NCI-H524 treated with DMSO at 0.1 percent for 48 hours (cell line): ENCODE measurements around the gene GNAQ.
"Not testable (repeated sequence)": the region's sequence is repeated elsewhere in the genome, so short reads cannot be mapped to it uniquely, and the experiment has no call there.

ENCODE experiments used
- DNase-seq: peaks from one replicate; lab custom pipeline; 2025; lab: John Stamatoyannopoulos, UW

The GNAQ gene

GRCh38 chr9:77903666-77904285, 127.8 kb downstream of the GNAQ start:
- no peak for DNase-seq

DNA sequence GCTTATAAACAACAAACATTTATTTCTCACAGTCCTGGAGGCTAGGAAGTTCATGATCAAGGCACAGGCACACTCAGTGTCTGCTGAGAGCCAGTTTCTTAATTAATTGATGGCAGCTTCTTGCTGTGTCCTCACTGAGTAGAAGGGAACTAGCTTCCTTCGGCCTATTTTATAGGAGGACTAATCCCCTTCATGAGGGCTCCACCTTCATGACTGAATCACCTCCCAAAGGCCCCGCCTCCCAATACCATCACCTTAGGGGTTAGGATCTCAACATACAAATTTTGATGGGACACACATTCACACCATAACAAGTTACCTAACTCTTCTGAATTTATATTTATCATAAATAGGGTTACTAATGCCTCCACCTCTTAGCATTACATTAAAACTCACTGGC, 129.8 kb downstream of the GNAQ start:
- no peak for DNase-seq

DNA sequence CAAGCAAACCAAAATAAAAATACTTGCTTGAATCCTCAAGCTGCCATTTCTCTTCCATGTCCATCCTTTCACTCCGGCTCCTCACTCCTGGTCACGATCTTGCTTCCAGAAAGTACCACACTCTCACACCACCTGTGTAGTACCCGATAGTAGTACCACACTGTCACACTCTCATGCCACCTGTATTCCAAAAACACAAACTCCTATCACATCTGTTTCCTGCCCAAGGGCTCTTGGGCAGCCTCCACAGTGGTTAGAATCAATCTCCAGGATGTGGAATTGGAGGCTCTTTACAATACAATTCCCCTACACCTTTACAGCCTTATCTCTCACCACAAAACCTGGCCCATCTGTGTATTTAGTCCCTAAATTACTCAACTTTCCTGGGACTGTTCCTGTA, 130.6 kb downstream of the GNAQ start:
- no peak for DNase-seq

DNA sequence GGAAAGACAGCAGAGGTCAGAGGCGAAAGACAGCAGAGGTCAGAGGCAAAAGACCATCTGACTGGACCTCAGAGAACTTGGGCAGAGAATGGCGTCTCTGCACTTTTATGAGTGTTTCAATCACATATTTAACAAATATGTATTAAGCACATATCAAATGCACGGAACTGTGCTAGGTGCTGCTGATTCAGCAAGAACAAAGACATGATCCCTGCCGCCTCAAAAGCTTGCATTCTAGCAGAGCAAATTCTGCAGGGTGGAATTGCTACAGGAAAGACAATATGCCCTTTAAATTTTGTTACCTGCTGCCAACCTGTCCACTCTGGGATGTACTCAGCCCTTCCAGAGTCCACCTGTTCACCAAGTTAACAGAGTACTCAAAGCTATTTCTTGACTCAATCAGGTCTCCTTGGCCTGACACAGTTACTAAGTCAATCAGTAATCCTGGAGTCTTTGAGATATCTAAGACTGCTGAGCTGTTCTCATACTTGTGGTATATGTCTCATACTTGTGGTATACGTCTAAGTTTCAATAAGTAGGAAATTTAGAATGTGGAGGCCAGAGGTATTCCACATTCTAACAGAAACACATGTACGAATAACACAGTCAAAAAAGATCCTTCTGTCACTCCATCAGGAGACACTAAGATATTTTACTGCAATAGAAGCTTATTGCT, 131.8 kb downstream of the GNAQ start:
- no peak for DNase-seq

- DNase-seq = no peak
These were observed 132.7 kb downstream of the GNAQ start for GRCh38 chr9:77898864-77899263.

DNA sequence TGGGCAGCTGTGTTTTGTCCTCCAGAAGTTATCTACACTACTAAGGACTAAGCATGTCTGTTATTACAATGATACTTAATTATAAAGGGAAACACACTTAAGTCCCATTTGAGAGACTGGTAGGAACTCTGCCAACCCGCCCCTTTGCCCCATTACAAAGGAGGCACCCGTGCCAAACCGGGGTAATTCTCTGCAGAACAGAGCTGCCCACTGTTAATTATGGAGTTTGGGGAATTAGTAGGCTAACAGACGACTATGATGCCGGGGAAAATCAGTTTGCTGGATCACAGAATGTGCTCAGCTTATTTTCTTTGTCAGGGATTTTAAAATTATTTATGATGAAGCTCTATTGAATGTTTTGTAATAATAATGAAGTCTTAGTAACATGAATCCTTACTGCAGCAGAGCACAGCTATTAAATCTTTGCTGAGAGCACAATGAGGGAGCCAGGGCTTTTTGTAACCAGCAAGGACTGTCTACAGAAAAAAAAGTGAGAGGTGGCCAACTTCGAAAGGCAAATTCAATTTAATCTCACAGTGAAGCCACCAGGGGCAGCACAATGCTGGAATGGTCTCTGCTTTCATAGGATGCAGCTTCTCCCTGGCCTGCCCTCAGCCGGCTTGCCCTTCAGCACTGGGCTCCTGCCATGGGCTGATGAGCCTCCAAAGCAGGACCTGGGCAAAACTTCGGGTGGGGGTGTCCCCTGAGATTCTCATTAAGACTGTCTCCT, 134.5 kb downstream of the GNAQ start:
- no peak for DNase-seq

GRCh38 chr9:77896269-77896937, 135.2 kb downstream of the GNAQ start:
- no peak for DNase-seq

DNA sequence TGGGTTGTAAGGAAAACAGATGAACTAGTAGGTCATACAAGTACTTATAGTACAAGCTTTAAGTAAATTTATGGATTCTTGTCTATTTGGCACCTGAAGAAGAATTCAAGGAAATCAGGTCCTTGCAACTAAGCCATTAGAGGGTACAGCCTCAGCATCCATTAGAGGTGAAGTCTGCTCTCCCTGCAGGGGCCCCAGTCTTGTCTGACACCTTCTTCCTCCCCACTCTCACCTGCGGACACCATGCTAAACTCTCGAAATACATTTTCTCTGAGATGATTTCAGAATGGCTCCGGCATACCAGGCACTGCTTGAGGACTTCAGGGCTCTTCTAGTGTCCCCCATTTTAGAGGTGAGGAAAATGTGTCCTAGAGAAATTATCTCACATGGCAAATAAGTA, 137.9 kb downstream of the GNAQ start:
- no peak for DNase-seq

DNA sequence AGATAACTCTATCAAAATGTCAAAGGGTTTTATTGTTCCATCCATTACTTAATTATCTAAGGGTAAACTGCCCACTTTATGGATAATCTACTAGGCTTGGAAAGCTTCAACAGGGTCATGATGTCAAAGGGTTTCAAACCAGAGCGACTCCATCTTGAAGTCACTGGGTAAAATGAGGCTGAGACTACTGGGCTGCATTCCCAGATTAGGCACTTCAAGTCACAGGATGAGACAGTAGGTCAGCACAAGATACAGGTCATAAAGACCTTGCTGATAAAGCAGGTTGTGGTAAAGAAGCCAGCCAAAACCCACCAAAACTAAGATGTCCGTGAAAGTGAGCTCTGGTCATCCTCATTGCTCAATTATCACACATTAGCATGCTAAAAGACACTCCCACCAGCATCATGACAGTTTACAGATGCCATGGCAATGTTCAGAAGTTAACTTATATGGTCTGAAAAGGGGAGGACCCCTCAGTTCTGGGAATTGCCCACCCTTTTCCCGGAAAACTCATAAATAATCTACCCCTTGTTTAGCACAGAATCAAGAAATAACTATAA, 138.6 kb downstream of the GNAQ start:
- no peak for DNase-seq

DNA sequence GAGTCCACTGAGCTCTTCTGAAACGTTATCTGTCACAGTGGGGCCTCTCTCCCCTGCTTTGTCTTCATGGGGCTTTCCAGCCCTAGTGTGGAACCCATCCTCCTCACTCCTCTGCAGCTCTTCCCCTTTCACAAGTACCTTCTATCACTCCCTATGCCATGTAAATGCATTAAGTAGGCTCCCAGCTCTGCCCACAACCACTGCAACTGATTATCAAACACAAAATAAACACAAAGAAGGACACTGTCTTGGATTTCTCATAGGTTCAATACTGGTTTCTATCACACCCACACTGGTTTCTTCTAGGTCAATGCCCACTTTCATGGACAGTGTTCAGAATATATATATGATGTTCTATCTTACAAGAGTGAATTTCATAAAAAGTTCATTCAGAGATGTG, 139.4 kb downstream of the GNAQ start:
- no peak for DNase-seq

- no peak for DNase-seq
These were observed 140.3 kb downstream of the GNAQ start for GRCh38 chr9:77891128-77891800.

DNA sequence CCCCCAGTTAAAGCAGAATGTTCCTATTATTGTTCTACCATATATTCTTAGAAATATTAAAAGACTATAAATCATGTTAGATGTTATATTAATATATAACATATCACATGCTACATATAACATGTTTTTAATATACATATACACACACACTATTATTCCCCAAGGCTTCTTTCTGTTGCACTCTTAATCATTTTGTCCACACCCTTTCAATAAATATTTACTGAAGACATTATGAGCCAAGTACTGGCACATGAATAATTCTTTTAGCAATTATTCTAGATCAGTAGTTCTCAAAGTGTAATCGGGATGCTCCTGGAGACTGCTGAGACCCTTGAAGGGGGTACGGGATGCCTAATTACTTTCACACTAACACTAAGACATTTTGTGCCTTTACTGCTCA, 143.9 kb downstream of the GNAQ start:
- DNase-seq = no peak

GRCh38 chr9:77885104-77885672, 146.4 kb downstream of the GNAQ start:
- no peak for DNase-seq

- no peak for DNase-seq
These were observed 147.5 kb downstream of the GNAQ start for GRCh38 chr9:77883846-77884771.

- DNase-seq = no peak
These were observed 148.5 kb downstream of the GNAQ start for GRCh38 chr9:77883133-77883532.

- DNase-seq = no peak
These were observed 149.3 kb downstream of the GNAQ start for GRCh38 chr9:77882294-77882693.

GRCh38 chr9:77881634-77882033, 150.0 kb downstream of the GNAQ start:
- DNase-seq = not testable (repeated sequence)

DNA sequence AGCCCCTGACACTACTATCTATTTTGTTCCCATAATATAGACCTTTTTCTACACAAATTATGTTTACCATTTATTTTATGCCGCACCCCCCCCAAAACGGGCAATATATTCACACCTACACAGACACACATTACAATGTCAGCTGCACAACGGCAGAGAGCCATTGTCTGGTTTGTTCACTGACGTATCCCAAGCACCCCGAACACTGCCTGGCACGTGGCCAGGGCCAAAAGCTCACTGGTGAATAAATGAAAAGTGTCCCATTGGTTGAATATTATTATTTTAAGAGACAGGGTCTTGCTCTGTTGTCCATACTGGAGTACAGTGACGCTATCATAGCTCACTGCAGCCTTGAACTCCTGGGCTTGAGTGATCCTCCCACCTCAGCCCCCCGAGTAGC, 150.5 kb downstream of the GNAQ start:
- no peak for DNase-seq

DNA sequence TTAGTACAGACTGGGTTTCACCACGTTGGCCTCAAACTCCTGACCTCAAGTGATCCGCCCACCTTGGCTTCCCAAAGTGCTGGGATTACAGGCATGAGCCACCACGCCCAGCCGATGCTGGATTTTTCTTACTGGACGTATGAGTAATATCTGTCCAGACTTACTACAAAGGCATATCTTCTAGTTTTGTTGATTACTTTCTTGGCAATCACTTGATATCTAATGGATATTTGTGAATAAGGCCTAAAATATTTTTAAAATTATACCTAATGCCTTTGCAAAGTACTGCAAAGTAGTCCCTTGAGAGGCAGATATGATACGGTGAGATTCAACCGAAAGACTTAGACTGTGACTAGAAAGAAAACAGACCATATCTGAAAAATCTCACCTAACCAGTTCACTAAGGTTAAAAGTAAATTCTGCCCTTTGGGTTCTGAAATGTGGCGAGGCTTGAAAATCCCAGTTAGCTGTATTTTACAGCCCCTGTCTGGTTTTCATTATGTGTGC, 152.1 kb downstream of the GNAQ start:
- DNase-seq = no peak

DNA sequence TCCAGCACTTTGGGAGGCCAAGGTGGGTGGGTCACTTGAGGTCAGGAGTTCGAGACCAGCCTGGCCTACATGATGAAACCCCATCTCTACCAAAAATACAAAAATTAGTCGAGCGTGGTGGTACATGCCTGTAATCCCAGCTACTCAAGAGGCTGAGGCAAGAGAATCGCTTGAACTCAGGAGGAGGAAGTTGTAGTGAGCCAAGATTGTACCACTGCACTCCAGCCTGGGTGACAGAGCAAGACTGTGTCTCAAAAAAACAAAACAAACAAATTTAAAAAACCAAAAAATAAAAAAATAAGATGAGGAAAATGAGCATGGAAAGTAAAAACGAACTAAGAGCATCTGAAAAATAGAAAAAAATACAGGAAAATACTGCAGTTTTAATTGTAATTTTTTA, 152.8 kb downstream of the GNAQ start:
- DNase-seq = not testable (repeated sequence)
